Stomach (tissue), 9 donors: ENCODE data around the gene ZNF688. TPM values are rescaled to one million over a fixed set of nuclear protein-coding genes. Genes with fewer than 3 reads are reported as not detected.

Experiments used
- DNase-seq, 2 donors: peaks; one replicate each; pipeline versions ENCODE4 v3.0.0 to v3.0.0-alpha.2; 2013 to 2019
- H3K27ac ChIP-seq, 5 donors: fragments of 200-600 bp in 4 of 5; sonication (generic) in 4 of 5; one replicate each; pipeline ENCODE4 v1.5.1; 2013 to 2019; ENCODE audit warnings: mild to moderate bottlenecking in 1 of 5, moderate library complexity in 1 of 5
- H3K27me3 ChIP-seq, 3 donors: fragments of 200-600 bp; sonication (generic); one replicate each; pipeline ENCODE4 v1.5.1; 2017 to 2019; ENCODE audit warnings: mixed run types in 1 of 3
- H3K36me3 ChIP-seq, 4 donors: fragments of 200-600 bp; sonication (generic); 1 replicate in 3 of 4; 2 replicates in 1 of 4; pipeline ENCODE4 v1.5.1; 2016 to 2019
- H3K4me1 ChIP-seq, 4 donors: fragments of 200-600 bp; sonication (generic); one replicate each; pipeline ENCODE4 v1.5.1; 2016 to 2019
- H3K4me3 ChIP-seq, 4 donors: fragments of 200-600 bp; sonication (generic) in 3 of 4; one replicate each; pipeline ENCODE4 v1.5.1; 2016 to 2019; ENCODE audit warnings: mild to moderate bottlenecking in 1 of 4
- H3K9me3 ChIP-seq, 4 donors: fragments of 200-600 bp; sonication (generic); one replicate each; pipeline ENCODE4 v1.5.1; 2016 to 2019
- EP300 ChIP-seq: sonication (generic); formaldehyde crosslinking; IDR thresholded peaks from one replicate; pipeline ENCODE4 v1.6.1; 2017; ENCODE audit warnings: antibody characterized with exemption
- POLR2A ChIP-seq, 4 donors: fragments of 450-650 bp; IDR thresholded peaks; one replicate each; pipeline ENCODE4 v1.6.1; 2016; ENCODE audit warnings: antibody characterized with exemption in 4 of 4, control low read depth in 2 of 4, mild to moderate bottlenecking in 1 of 4, moderate library complexity in 1 of 4
- POLR2AphosphoS5 ChIP-seq, 3 donors: sonication (generic); formaldehyde crosslinking; IDR thresholded peaks; one replicate each; pipeline ENCODE4 v1.6.1; 2016; ENCODE audit warnings: antibody characterized with exemption in 3 of 3
- WGBS, 5 donors: extraction: QIAGEN DNeasy Blood & Tissue Kit in 3 of 5; methylation state at CpG; one replicate each; pipeline versions ENCODE4 v1.1.5 to v1.1.7; 2013 to 2018; 5-methylcytosine and 5-hydroxymethylcytosine counted together
- intact Hi-C: fragments of 100-400 bp; cut with DNase I; formaldehyde crosslinking; loops from one replicate; pipeline ENCODE4 v1.15.1; 2023; ENCODE audit warnings: low total_unique reads
- polyA plus RNA-seq, 3 donors: library from polyadenylated mRNA; stranded (reverse); fragments of 200-250 nt; gene quantifications; one replicate each; pipeline ENCODE4 v1.2.3, GENCODE V29; 2013
- total RNA-seq, 5 donors: library from RNA; depleted of rRNA; stranded (reverse); fragments of >200 nt; gene quantifications; one replicate each; pipeline versions ENCODE4 v1.1.0 to v1.2.3, GENCODE V29; 2014 to 2016
- TF ChIP-seq, protein P1 (sequence below), 7 experiments: fragments of 450-650 bp in 4 of 7; fragments of 200-600 bp in 3 of 7; sonication (generic) in 3 of 7; IDR thresholded peaks; one replicate each; pipeline ENCODE4 v1.5.1; 2016 to 2019; ENCODE audit warnings: antibody characterized with exemption in 7 of 7, control low read depth in 2 of 7, mild to moderate bottlenecking in 1 of 7
- donor health status: healthy with polysubstance abuse.
- donor health status: Bipolar disorder and iron deficiency.
- donor health status: healthy.

Gene ZNF688
- total and polyA plus RNA-seq, 8 donors: 9.4 to 123 (median 22.0) TPM

DNA sequence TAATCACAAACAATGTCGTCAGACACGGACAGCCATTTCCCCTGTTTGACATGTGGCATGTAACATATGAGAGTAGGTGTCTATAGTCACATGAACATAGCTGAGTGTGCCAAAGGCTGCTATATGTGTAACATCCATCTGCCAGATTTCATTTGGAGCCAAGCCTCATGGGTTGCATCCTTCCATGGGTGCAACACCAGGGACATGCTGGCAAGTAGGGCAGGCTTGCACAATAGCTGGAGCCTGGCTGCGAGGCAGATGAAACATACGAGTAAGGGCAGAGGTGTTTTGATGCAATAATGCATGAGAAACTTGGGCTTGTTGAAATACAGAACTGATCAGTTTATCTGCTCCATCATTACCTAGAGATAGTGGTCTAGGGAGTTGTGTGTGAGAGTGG, 47.7 kb upstream of the ZNF688 start:
- H3K9me3 ChIP-seq: no peaks in the 10 kb centered on the region
- H3K4me3 ChIP-seq: no peak overlapping the region
- DNase-seq: no peak
- peaks cover 0 to 4% (median 0%) of the 10 kb centered on the region in 4 donors for H3K4me1 ChIP-seq
- H3K27me3 ChIP-seq: peaks cover 0 to 15% (median 0%) of the 10 kb centered on the region in 3 donors
- WGBS, 5 donors: 80 to 90% (median 89%) methylated on average over 4 of the region's 4 CpGs
- no peak overlapping the region for H3K27ac ChIP-seq
- TF ChIP-seq, protein P1, sequence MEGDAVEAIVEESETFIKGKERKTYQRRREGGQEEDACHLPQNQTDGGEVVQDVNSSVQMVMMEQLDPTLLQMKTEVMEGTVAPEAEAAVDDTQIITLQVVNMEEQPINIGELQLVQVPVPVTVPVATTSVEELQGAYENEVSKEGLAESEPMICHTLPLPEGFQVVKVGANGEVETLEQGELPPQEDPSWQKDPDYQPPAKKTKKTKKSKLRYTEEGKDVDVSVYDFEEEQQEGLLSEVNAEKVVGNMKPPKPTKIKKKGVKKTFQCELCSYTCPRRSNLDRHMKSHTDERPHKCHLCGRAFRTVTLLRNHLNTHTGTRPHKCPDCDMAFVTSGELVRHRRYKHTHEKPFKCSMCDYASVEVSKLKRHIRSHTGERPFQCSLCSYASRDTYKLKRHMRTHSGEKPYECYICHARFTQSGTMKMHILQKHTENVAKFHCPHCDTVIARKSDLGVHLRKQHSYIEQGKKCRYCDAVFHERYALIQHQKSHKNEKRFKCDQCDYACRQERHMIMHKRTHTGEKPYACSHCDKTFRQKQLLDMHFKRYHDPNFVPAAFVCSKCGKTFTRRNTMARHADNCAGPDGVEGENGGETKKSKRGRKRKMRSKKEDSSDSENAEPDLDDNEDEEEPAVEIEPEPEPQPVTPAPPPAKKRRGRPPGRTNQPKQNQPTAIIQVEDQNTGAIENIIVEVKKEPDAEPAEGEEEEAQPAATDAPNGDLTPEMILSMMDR (IDR thresholded peaks at IDR 0.05): no peak
- TF ChIP-seq POLR2AphosphoS5 (IDR thresholded peaks at IDR 0.05): no peak
- no peak for TF ChIP-seq EP300
- TF ChIP-seq POLR2A (IDR thresholded peaks at IDR 0.05): no peak
- H3K36me3 ChIP-seq: no peaks in the 10 kb centered on the region
- intact Hi-C loops: no loop called here

DNA sequence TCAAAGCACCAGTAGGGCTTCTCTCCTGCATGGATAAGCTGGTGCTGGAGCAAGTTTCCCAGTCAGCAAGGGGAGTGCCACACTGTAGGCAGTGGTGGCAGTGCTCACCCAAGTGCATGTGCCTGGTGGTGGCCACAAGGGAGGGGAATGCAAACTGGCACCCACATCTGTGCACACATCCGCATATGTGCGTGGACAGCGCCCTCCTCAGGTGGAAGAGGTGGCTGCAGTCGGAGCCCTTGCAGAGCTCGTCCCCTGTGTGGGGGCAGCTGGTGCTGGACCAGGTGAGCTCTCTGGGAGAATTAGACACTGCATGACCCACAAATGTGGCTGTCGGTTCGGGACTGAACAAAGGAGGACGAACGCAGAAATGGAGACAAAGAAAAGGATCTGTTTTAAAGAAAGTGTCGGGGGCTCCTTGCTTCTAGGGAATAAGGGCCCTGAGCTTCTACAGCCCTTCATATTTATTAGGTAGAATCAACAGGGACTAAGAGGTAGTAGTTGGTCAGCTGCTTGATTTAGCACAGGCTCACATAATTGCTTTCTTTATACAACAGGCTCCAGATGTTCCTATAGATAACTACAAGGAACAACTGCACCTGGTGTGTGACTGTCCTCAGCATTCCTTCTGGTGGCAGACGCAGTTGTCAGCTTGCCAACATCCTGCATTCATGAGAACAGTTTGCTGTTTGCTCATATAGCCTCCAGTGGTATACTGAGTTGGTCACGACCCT, 44.0 kb upstream of the ZNF688 start:
- Histone ChIP-seq H3K9me3 (no peaks in the 10 kb centered on the region), H3K4me1 (peaks cover 0 to 8% (median 3%) of the 10 kb centered on the region in 4 donors), H3K27ac (no peak overlapping the region), H3K36me3 (no peaks in the 10 kb centered on the region), H3K4me3 (no peak overlapping the region), H3K27me3 (no peaks in the 10 kb centered on the region)
- TF ChIP-seq, protein P1 (IDR thresholded peaks at IDR 0.05): peak in 5 of 7 experiments; percentile 5 to 62 (median 47)
- TF ChIP-seq POLR2AphosphoS5 (IDR thresholded peaks at IDR 0.05) (peak in 1 of 3 donors; percentile 39), POLR2A (IDR thresholded peaks at IDR 0.05) (no peak), EP300 (no peak)
- intact Hi-C loops: no loop called here
- DNase-seq: peak; percentile 53 to 79
- WGBS, 5 donors: 39 to 45% (median 43%) methylated on average over 12 of the region's 12 CpGs

DNA sequence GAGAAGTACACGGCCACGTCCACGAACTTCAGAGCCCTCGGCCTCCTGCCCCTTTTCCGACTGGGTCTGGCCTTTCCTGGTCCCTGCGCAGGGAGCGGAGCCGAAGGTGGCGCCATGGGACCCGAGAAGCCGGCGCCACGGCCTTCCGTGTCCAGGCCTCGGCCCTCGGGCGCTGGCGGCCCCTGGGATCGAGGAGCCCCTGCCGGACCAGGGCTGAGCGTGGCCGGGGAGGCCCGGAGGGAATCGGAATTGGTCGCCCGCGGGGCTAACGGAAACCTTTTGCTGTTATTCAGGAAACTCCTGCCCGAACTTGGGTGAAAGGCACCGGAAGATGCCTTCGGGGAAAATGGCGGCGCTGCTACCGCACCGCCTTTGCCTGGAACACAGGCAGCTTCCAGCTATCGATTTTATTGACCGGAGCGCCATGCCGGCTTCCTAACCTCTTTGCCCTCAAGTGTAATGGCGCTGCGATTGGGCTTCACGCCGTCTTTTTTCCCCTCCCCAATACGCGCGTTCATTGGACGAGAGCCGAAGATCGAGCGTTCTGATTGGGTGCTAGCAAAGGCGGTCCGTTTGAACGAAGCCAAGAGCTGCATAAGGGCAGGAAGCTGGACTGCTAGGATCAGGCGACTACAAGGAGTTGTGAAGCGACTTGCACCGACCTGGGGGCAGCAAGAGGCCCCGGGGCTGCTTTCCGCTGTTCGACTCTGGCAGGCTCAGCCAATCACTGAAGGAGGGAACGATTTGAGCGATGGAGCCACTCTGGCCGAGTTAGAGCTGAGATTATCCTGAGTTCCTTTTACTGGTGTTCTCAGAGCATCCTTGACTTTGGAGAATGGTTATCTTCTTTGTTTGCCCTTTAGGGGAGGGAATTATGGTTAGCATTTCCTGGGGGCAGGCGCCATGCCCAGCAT, 38.7 kb upstream of the ZNF688 start, which contains the start of gene ZNF689:
Gene ZNF689 (minus strand): TSS at position 464 of the 914 bp plus-strand sequence. CDS start 348 bp downstream, at position 116.
- Histone ChIP-seq H3K27me3 (no peaks in the 10 kb centered on the region), H3K4me1 (peaks cover 0 to 32% (median 22%) of the 10 kb centered on the region in 4 donors), H3K27ac (peak within 1 kb of the TSS; percentile 85 to 98 (median 95)), H3K36me3 (peaks cover 12 to 31% (median 28%) of the 10 kb centered on the region in 4 donors), H3K9me3 (no peaks in the 10 kb centered on the region), H3K4me3 (peak within 1 kb of the TSS; percentile 73 to 96 (median 86))
- intact Hi-C loops: no loop called here
- DNase-seq: peak; percentile 94 to 98
- 0 to 1% (median 0%) methylated on average over 36 to 63 of the region's 63 CpGs for WGBS, 5 donors
- no peak for TF ChIP-seq EP300
- TF ChIP-seq POLR2A (IDR thresholded peaks at IDR 0.05): no peak
- TF ChIP-seq POLR2AphosphoS5 (IDR thresholded peaks at IDR 0.05): peak; percentile 27 to 83 (median 73)
- TF ChIP-seq, protein P1 (IDR thresholded peaks at IDR 0.05): peak in 1 of 7 experiments; percentile 27
